ENCODE measurements around the gene MYO18B. TPM values are rescaled to one million over a fixed set of nuclear protein-coding genes. Genes with fewer than 3 reads are reported as not detected.

Gene MYO18B
- total and polyA plus RNA-seq, 2 donors (not counting 3 experiments of a cell fraction or from before 2014, with no cell fraction given) = 0.01 TPM; not detected in 1

GRCh38 chr22:25959818-25960774, 218.1 kb downstream of the MYO18B start:
- dilution Hi-C loops (cut with MboI; ENCODE audit: extremely low pct_ligation_motif_present, low sequenced_read_pairs) = no loop called here
- ChIA-PET CTCF (no interaction called here), POLR2A (no interaction called here)
- Histone ChIP-seq H3K79me2 (ENCODE audit: control insufficient read depth, insufficient read depth, low read length) (no peaks in the 10 kb centered on the region), H3K27ac (ENCODE audit: insufficient read depth, low read depth, low read length) (no peak overlapping the region), H3K27me3 (ENCODE audit: control insufficient read depth in 2 of 2, insufficient read depth in 2 of 2, low read length in 2 of 2) (no peaks in the 10 kb centered on the region), H3K9ac (replicated peaks; ENCODE audit: extremely low read depth, insufficient read depth, low read length) (no peak overlapping the region), H3K4me3 (replicated peaks in 1 of 3; ENCODE audit: insufficient read depth in 1 of 3, low read depth in 1 of 3, low read length in 3 of 3) (no peak overlapping the region), H2AFZ (ENCODE audit: low read depth, low read length) (no peak overlapping the region), H3K4me2 (ENCODE audit: insufficient read depth, low read length) (no peak overlapping the region), H3K36me3 (ENCODE audit: control insufficient read depth in 2 of 2, extremely low read depth in 1 of 2, insufficient read depth in 2 of 2, low read length in 2 of 2) (no peaks in the 10 kb centered on the region), H3K9me1 (replicated peaks; ENCODE audit: control insufficient read depth, extremely low read depth, insufficient read depth, low read length) (no peaks in the 10 kb centered on the region), H4K20me1 (replicated peaks; ENCODE audit: control insufficient read depth, extremely low read depth, insufficient read depth, low read length) (no peaks in the 10 kb centered on the region), H3K4me1 (ENCODE audit: control insufficient read depth, extremely low read depth, insufficient read depth, low read length) (no peaks in the 10 kb centered on the region), H3K9me3 (replicated peaks; ENCODE audit: control insufficient read depth, insufficient read depth, low read length) (peaks cover 2% of the 10 kb centered on the region)
- no peak for DNase-seq (ENCODE audit: low read depth, low spot score)
- BruUV-seq (replicated peaks) = no TSS peak
- TF ChIP-seq POLR2AphosphoS5 (IDR thresholded peaks at IDR 0.05; ENCODE audit: insufficient read depth, low read depth, low read length) = no peak
- no peak for TF ChIP-seq MYC (IDR thresholded peaks at IDR 0.05; ENCODE audit: low read depth, low read length)
- no peak for TF ChIP-seq JUN (IDR thresholded peaks at IDR 0.05; ENCODE audit: borderline replicate concordance, insufficient read depth, insufficient read length, low read depth)
- no peak for TF ChIP-seq EZH2 (IDR thresholded peaks at IDR 0.05; ENCODE audit: borderline replicate concordance, low read depth, low read length, severe bottlenecking)
- no peak for TF ChIP-seq MAX (IDR thresholded peaks at IDR 0.05; ENCODE audit: insufficient read depth, insufficient read length)
- TF ChIP-seq FOS (IDR thresholded peaks at IDR 0.05; ENCODE audit: borderline replicate concordance, insufficient read depth, low read length) = no peak
- TF ChIP-seq POLR2A (IDR thresholded peaks at IDR 0.05; ENCODE audit: low read depth, low read length) = no peak
- no peak for TF ChIP-seq GATA2 (IDR thresholded peaks at IDR 0.05; ENCODE audit: insufficient read depth, insufficient read length, low read depth, low read length)
- no peak for TF ChIP-seq CTCF (IDR thresholded peaks at IDR 0.05; ENCODE audit: extremely low read depth in 1 of 2, insufficient read depth in 1 of 2, low read depth in 1 of 2, low read length in 2 of 2)
- intact Hi-C loops (cut with micrococcal nuclease) = no loop called here
- FAIRE-seq = no peak

Measured in endothelial cell of umbilical vein (primary cell).